ENCODE measurements around the gene LRRTM4.
A peak's percentile ranks its signal among the peaks of the same experiment; 100 is the strongest.
"Not testable (repeated sequence)": the region's sequence is repeated elsewhere in the genome, so short reads cannot be mapped to it uniquely, and the experiment has no call there.

Gene LRRTM4

GRCh38 chr2:77309725-77310124 is 212.5 kb downstream of the LRRTM4 start:
- no peak for DNase-seq

DNA sequence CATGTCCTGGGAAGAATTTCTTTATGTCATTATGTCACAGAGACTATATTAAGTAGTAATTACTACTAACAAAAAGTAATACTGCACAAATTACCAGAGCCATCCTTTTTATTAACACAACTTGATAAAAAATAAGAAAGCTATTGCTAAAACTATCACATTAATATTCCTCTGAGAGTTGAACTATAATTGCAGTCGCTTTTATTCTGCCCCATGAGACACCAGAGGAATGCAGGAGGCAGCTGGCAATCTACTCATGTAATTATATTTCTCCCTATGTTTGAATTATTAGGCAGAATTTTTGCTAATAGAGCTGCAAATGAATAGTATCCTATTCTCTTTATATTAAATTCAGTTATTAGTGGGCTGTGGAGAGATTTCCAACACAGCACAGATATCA is 220.7 kb downstream of the LRRTM4 start:
- no peak for DNase-seq

GRCh38 chr2:77296791-77297190 is 225.4 kb downstream of the LRRTM4 start:
- DNase-seq: no peak

DNA sequence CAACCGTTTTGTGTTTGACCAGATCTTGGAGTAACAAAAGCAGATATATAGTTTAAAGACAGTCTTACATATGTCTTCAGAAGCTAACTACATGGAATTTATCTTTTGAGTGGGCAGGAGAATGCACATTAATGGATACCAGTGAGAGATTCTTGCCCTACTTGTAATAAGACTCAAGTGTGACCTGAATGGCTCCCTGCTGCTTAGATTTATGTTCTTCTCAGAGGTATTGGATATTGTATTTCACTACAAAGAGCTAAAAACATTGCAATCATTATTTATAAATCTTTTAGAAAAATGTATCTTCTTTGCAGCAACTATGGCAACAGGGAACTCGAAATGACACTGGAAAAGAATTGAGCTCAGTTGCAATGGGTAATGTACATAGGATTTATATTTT is 227.7 kb downstream of the LRRTM4 start:
- peak in 1 of 2 experiments; percentile 5 for DNase-seq

- no peak for DNase-seq
These were observed 237.8 kb downstream of the LRRTM4 start for GRCh38 chr2:77284353-77284752.

- DNase-seq: no peak
These were observed 250.9 kb downstream of the LRRTM4 start for GRCh38 chr2:77271262-77271661.

DNA sequence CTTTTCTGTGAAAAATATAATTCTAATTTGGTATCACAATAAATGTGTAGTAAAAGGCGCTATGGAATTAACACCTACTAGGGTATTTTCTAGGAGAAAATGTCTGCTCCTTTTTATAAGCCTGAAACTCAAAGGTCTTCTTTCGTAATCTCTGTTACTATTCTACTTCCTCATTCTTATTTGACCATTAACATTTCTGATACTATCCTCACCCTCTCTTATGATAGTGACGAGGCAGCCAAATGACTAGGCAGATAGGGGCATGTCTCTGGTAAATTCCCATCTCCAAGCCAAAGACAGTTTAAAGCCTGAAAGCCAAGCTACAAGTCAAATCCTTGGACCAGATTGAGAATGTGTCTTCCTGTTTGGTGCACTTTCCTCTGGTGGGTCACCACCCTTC is 251.7 kb downstream of the LRRTM4 start:
- DNase-seq: no peak

- DNase-seq: no peak
These were observed 253.6 kb downstream of the LRRTM4 start for GRCh38 chr2:77268626-77269025.

- no peak for DNase-seq
These were observed 289.2 kb downstream of the LRRTM4 start for GRCh38 chr2:77232909-77233425.

DNA sequence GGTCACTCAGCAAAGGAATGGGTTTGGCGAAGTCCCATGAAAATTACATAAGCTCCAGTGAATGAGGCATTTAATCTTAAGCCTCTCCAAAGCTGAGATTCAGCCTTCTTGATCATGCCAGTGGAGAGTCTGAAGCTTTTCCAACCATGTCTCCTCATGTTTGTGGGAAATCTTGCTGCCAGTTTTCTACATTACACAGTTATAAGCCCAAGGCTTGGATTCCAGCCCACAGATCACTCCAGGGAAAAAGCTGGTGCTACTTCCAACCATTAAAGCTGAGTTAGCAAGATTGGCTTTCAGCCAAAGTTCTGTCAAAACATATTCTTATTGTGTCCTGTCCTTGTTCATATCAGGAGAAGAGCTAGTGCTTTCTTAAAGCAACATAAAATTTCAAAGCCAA is 293.8 kb downstream of the LRRTM4 start:
- DNase-seq: no peak

DNA sequence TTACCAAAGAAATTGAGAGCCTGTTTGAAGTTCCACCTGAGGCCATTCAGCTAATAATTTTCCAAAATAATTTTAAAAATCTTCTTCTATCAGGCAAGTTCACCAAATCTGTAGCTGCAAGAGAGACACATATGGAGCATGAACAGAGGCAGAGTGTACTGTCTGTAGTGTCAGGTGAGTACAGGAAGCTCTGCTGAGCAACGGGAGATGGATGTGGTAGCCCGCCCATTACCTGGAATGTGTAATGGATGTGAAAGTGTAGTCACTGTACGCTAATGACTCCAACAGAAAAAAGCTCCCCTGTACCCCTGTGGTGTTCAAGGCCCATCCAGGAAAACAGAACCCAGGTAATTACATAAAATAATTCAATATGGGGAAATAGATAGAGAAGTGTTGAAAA is 311.5 kb downstream of the LRRTM4 start:
- DNase-seq: no peak

DNA sequence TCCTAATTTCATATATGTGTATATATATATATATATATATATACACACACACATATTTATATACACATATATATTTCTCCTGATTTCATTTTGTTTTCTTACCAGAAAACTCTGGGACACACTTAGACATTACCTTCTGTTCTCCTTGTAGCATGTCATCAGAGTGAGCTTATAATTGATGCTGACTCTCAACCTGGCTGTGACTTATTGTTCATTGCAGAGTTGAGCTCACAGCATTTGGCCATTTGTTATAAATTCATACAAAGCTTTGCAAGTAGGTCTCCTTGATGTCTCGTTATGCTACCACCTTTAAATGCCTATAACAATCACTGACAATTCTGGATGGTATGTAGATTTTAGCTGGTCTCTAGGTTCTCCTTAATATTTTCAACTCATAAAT is 314.8 kb downstream of the LRRTM4 start:
- DNase-seq: no peak

GRCh38 chr2:77201755-77202154 is 320.4 kb downstream of the LRRTM4 start:
- DNase-seq: no peak

DNA sequence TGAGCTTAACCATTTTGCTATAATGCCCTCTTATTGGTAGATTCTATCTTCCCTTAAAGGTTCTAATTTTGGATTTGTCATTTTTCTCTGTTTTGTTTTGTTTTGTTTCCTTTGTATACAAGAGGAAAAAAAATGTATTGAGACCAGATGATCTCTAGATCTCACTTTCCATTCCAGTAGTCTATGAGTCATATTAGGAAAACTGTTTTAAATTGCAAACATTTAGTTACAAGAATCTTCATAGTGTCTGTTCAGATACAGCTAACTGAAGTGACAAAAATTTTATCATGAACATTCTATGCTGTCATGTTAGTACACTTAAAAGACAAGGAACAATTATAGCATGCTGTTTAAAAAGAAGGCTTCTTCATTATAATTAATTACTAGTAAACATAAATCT is 322.8 kb downstream of the LRRTM4 start:
- no peak for DNase-seq

GRCh38 chr2:77193858-77194448 is 328.2 kb downstream of the LRRTM4 start:
- no peak for DNase-seq

DNA sequence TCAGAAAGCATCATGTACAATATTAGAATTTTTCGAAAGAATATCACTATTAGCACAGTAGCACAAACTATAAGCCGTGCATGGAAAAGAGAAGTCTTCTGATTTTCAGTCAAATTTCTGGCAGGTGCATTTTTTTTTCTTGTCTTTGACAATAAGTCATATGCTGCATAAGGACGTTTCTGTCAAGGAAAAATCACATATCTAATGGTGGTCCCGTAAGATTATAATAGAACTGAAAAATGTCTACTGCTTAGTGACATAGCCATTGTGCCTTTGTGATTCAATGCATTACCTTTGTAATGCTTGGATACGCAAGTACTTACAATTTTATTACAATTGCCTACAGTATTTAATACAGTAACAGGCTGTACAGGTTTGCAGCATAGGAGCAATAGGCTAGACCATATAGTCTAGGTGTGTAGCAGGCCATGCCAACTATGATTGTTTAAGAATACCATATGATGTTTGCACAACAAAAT is 329.3 kb downstream of the LRRTM4 start:
- no peak for DNase-seq

GRCh38 chr2:77191665-77192064 is 330.5 kb downstream of the LRRTM4 start:
- DNase-seq: no peak

GRCh38 chr2:77190721-77191346 is 331.3 kb downstream of the LRRTM4 start:
- DNase-seq: no peak

DNA sequence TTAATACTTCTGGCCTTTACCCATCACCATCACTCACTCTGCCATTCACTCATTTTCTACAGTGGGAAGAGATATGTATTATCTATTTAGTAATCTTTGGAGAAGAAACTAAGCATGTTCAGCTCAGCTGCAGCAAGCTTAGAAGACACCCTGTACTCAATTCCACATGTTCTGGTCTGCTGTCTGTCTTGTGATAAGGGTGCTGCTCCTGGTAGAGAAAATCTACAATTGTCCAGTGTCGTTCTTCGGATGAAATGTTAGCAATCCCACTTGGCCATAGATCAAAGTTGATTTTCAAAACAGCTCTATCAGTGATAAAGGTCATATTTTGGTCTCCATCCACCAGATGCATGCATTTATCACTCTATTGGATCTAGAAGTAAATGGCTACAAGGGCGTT is 337.1 kb downstream of the LRRTM4 start:
- no peak for DNase-seq

GRCh38 chr2:77179297-77179696 is 342.9 kb downstream of the LRRTM4 start:
- DNase-seq: no peak

GRCh38 chr2:77175266-77175780 is 346.9 kb downstream of the LRRTM4 start:
- DNase-seq: not testable (repeated sequence)

GRCh38 chr2:77169426-77169825 is 352.8 kb downstream of the LRRTM4 start:
- DNase-seq: no peak

DNA sequence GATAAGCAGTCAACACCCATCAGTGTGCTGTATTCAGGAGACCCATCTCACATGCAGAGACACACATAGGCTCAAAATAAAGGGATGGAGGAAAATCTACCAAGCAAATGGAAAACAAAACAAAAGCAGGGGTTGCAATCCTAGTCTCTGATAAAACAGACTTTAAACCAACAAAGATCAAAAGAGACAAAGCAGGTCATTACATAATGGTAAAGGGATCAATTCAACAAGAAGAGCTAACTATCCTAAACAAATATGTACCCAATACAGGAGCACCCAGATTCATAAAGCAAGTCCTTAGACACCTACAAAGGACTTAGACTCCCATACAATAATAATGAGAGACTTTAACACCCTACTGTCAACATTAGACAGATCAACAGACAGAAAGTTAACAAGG is 358.2 kb downstream of the LRRTM4 start:
- DNase-seq: not testable (repeated sequence)

DNA sequence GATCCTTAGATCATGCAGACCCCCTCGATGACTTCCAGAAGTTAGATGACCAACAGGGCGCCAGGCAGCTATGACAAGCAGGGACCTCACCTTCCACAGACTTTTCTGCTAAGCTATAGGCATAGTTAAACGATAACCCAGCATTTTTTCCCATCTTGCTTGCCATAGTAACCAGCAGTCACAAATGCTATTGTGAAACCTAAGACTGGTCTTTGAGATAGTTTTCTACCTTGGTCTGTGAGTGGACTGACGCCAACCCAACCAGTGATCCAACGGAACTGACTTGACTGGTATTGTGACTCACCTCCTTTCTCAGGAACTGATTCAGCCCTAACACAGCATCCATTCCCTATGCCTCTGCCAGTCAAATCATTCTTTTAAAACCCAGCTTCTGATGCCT is 361.2 kb downstream of the LRRTM4 start:
- DNase-seq: no peak

GRCh38 chr2:77156599-77156998 is 365.6 kb downstream of the LRRTM4 start:
- DNase-seq: no peak
